NCI-H1048 (cell line): ENCODE data around the gene YIF1B.

Experiments used
- DNase-seq: peaks from one replicate; lab custom pipeline; 2025; lab: John Stamatoyannopoulos, UW

The YIF1B gene

GRCh38 chr19:38304352-38304865, 11.3 kb downstream of the YIF1B start:
- no peak for DNase-seq

- no peak for DNase-seq
Observed at GRCh38 chr19:38303517-38304351, 12.0 kb downstream of the YIF1B start, which contains the start of gene C19orf33. C19orf33 (plus strand) TSS chr19:38304251; CDS start chr19:38304262, 11 bp downstream.

- DNase-seq = no peak
Observed at GRCh38 chr19:38298821-38299680, 16.7 kb downstream of the YIF1B start.

- DNase-seq = no peak
Observed at GRCh38 chr19:38294090-38294489, 21.7 kb downstream of the YIF1B start.

- no peak for DNase-seq
Observed at GRCh38 chr19:38293281-38293680, 22.5 kb downstream of the YIF1B start.

GRCh38 chr19:38291855-38292254, 23.9 kb downstream of the YIF1B start:
- DNase-seq = no peak

GRCh38 chr19:38290631-38291147, 25.1 kb downstream of the YIF1B start:
- no peak for DNase-seq

GRCh38 chr19:38289955-38290354, 25.8 kb downstream of the YIF1B start:
- no peak for DNase-seq

- DNase-seq = no peak
Observed at GRCh38 chr19:38288123-38288855, 27.5 kb downstream of the YIF1B start.

GRCh38 chr19:38287604-38288003, 28.1 kb downstream of the YIF1B start:
- DNase-seq = no peak

GRCh38 chr19:38285567-38285966, 30.2 kb downstream of the YIF1B start:
- no peak for DNase-seq

GRCh38 chr19:38284422-38284821, 31.3 kb downstream of the YIF1B start:
- DNase-seq = no peak

- no peak for DNase-seq
Observed at GRCh38 chr19:38283271-38283670, 32.5 kb downstream of the YIF1B start.

GRCh38 chr19:38281811-38282566, 33.8 kb downstream of the YIF1B start:
- no peak for DNase-seq

- DNase-seq = no peak
Observed at GRCh38 chr19:38280030-38280921, 35.5 kb downstream of the YIF1B start.

- no peak for DNase-seq
Observed at GRCh38 chr19:38278751-38279150, 37.0 kb downstream of the YIF1B start.

- no peak for DNase-seq
Observed at GRCh38 chr19:38277969-38278680, 37.6 kb downstream of the YIF1B start.

- DNase-seq = no peak
Observed at GRCh38 chr19:38277549-38277948, 38.2 kb downstream of the YIF1B start.

- DNase-seq = no peak
Observed at GRCh38 chr19:38276942-38277517, 38.7 kb downstream of the YIF1B start.
